Measurements from ENCODE around the gene RAB17. TPM values are rescaled to one million over a fixed set of nuclear protein-coding genes. Genes with fewer than 3 reads are reported as not detected.

RAB17 gene
- total RNA-seq, 1 experiment from 2014 or later = 41.8 TPM

DNA sequence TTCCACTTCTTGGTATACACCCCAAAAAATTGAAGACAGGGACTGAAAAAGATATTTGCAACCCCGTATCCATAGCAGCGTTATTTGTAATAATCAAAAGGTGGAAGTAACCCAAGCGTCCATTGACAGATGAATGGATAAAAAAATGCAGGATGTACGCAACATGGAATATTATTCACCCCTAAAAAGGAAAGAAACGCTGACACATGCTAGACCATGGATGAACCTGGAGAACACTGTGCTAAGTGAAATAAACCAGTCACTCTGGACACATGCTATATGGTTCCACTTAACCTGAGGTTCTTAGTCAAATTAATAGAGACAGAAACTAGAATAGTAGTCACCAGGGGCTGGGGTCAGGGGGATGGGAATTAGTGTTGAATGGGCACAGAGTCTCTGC is 62.8 kb downstream of the RAB17 start:
- Histone ChIP-seq H3K27me3 (ENCODE audit: insufficient read depth, low read length) (no peaks in the 10 kb centered on the region), H3K4me2 (ENCODE audit: low read length) (no peak overlapping the region), H3K4me1 (ENCODE audit: control insufficient read depth in 1 of 2, insufficient read depth in 2 of 2, low read length in 2 of 2) (no peaks in the 10 kb centered on the region), H3K9me3 (ENCODE audit: control insufficient read depth in 1 of 2, insufficient read depth in 1 of 2, low read depth in 1 of 2, low read length in 2 of 2) (no peaks in the 10 kb centered on the region), H4K20me1 (ENCODE audit: insufficient read depth) (no peaks in the 10 kb centered on the region), H3K27ac (ENCODE audit: low read depth, low read length) (no peak overlapping the region), H3K9me2 (ENCODE audit: insufficient read depth) (no peaks in the 10 kb centered on the region), H3K4me3 (replicated peaks in 1 of 2; ENCODE audit: low read depth in 1 of 2, low read length in 2 of 2) (no peak overlapping the region), H3K79me2 (ENCODE audit: insufficient read depth, low read length) (no peaks in the 10 kb centered on the region), H3K9ac (ENCODE audit: low read length) (no peak overlapping the region), H3K36me3 (ENCODE audit: control insufficient read depth in 1 of 2, insufficient read depth in 2 of 2, low read length in 2 of 2) (peaks cover 24 to 56% of the 10 kb centered on the region in 2 experiments), H2AFZ (ENCODE audit: low read depth, low read length, poor library complexity, severe bottlenecking) (no peak overlapping the region)
- DNase-seq (ENCODE audit: low read depth, low spot score) (no peak), ATAC-seq (no peak)
- BruUV-seq (replicated peaks) = no TSS peak
- ChIA-PET POLR2A (no interaction called here), RAD21 (ENCODE audit: low non-redundant PET in 1 of 2, low total read pairs in 2 of 2, uncharacterized antibody in 2 of 2, unreplicated experiment in 2 of 2) (no interaction called here), CTCF (no interaction called here)
- TF ChIP-seq SRF (IDR thresholded peaks at IDR 0.05; ENCODE audit: low read depth) (no peak), POLR2AphosphoS5 (IDR thresholded peaks at IDR 0.05; ENCODE audit: low read depth, low read length) (no peak), RAD21 (IDR thresholded peaks at IDR 0.05; ENCODE audit: low read depth) (no peak), ZFX (IDR thresholded peaks at IDR 0.05) (no peak), CEBPB (IDR thresholded peaks at IDR 0.05; ENCODE audit: low read depth) (no peak), POLR2A (IDR thresholded peaks at IDR 0.05; ENCODE audit: borderline replicate concordance, extremely low read depth, insufficient read depth, insufficient read length) (no peak), FOSL1 (IDR thresholded peaks at IDR 0.05; ENCODE audit: low read depth) (no peak), JUND (IDR thresholded peaks at IDR 0.05) (no peak), SP1 (IDR thresholded peaks at IDR 0.05; ENCODE audit: low read depth) (no peak), EZH2 (IDR thresholded peaks at IDR 0.05) (no peak), TCF7L2 (IDR thresholded peaks at IDR 0.05; ENCODE audit: borderline replicate concordance, extremely low read depth, insufficient read depth, insufficient read length) (no peak)
- TF ChIP-seq, protein P1, sequence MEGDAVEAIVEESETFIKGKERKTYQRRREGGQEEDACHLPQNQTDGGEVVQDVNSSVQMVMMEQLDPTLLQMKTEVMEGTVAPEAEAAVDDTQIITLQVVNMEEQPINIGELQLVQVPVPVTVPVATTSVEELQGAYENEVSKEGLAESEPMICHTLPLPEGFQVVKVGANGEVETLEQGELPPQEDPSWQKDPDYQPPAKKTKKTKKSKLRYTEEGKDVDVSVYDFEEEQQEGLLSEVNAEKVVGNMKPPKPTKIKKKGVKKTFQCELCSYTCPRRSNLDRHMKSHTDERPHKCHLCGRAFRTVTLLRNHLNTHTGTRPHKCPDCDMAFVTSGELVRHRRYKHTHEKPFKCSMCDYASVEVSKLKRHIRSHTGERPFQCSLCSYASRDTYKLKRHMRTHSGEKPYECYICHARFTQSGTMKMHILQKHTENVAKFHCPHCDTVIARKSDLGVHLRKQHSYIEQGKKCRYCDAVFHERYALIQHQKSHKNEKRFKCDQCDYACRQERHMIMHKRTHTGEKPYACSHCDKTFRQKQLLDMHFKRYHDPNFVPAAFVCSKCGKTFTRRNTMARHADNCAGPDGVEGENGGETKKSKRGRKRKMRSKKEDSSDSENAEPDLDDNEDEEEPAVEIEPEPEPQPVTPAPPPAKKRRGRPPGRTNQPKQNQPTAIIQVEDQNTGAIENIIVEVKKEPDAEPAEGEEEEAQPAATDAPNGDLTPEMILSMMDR (IDR thresholded peaks at IDR 0.05 in 2 of 3, conservative IDR thresholded peaks at IDR 0.05 in 1 of 3; ENCODE audit: borderline replicate concordance in 1 of 3, insufficient read depth in 1 of 3, low read depth in 2 of 3, low read length in 2 of 3) = no peak
- TF ChIP-seq, protein P2, sequence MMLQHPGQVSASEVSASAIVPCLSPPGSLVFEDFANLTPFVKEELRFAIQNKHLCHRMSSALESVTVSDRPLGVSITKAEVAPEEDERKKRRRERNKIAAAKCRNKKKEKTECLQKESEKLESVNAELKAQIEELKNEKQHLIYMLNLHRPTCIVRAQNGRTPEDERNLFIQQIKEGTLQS (IDR thresholded peaks at IDR 0.05) = no peak
- TF ChIP-seq, protein P3, sequence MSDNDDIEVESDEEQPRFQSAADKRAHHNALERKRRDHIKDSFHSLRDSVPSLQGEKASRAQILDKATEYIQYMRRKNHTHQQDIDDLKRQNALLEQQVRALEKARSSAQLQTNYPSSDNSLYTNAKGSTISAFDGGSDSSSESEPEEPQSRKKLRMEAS (IDR thresholded peaks at IDR 0.05) = no peak
- intact Hi-C loops (cut with micrococcal nuclease) = no loop called here
